T-helper 22 cell (primary cell): Measurements from ENCODE around the gene UHRF1.
A peak's percentile ranks its signal among the peaks of the same experiment; 100 is the strongest.
"Not testable (repeated sequence)": the region's sequence is repeated elsewhere in the genome, so short reads cannot be mapped to it uniquely, and the experiment has no call there.

Source experiments
- DNase-seq: peaks from one replicate; pipeline ENCODE4 v3.0.0-alpha.2; 2020; ENCODE audit warnings: low read depth

The UHRF1 gene

DNA sequence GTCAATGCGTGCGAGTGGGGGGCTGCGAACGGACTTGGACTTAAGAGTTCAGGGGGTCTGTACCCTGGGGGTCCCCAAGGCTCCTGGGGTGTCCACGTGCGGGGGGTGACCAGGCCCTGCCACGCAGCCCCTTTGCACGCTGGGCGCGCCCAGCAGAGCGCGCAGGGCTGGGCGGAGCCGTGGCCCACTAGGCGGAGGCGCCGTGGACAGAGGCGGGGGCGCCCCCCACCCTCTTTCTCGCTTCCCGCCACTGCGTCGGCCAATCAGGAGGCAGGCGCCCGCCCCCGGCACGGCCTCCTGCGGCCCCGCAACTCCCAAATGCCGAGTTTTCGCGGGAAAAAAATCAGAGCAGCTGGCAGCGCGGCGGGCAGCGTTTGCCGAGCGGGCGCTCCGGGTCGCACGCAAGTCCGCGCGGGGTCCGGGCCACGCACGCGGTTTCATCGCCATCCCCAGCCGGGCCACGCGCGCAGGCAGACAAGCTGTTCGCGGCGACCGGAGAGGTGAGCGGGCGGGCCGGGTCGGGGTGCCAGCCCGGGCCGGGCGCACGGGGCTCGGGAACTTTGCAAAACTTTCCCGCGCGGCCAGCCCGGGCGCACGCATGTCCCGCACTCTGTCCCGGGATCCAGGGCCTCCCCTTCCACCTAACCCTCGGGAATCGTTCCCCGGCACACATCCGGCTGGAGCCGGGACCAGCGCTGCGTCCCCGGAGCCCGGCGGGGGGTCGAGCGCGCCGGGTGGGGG is at the start of gene UHRF1:
TSS of gene UHRF1 (plus strand) at position 346 of the 741 bp plus-strand sequence. CDS start 1,385 bp downstream, outside the sequence.
- DNase-seq = no peak

GRCh38 chr19:4859697-4860096 is 49.6 kb upstream of the UHRF1 start:
- DNase-seq = no peak

DNA sequence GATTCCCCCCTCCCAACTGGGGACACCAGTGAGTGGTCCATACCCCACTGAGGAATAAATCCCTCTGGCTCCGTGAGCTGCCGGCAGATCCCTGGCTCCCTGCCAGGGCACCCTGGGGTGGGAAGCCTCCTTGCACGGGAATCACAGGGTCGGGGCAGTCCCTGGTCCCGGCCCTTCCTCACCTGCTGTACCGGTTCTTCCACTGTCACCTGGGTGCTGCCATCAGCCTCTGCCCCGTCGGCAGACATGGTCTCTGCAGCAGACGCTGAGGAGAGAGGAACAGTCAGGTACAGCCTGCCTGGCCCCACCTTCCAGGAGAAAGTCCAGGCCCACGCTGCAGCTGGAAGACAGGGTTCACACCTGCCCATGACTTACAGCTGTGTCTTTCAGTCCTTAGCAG is 48.2 kb upstream of the UHRF1 start:
- DNase-seq = no peak

DNA sequence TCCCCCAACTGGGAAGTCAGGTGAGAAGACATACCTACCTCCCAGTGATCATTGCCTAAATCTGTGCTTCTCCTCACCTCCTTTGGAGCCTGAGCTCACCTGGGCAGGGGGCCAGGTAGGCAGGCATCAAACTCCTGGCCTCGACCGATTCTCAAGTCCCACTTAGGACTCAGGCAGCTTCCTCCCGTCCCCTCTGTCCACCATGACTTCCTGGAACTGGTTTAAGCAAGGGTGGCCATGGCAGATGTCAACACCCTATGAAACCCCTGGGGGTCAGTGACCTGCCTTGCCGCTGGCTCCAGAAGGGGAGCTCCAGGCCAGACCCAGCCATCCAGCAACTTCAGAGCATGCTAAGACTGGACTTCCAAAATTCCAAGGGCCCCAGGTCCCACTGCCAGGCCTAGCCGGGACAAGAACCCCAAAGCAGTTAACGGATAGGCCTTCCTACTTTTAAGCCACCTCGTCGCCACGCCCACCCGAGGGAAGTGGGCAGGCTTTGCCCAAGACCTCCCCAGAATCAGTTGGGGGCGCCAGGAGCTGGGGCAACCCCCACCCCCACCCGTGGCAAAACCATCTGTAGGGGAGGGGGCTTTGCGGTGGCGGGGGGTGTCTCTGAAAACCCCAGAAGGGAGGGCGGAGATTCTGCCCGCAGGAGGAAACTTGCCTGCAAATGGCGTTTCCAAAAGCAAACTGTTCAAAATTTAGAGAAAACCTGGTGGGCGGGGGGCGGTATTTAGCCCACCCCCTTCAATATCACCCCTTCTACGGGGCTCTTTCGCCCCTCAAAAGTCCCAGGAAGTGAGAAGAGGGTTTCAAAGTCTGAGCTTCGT is 42.5 kb upstream of the UHRF1 start:
- DNase-seq = peak; percentile 46

- peak; percentile 81 for DNase-seq
These were observed 41.6 kb upstream of the UHRF1 start, which contains the start of gene PLIN3 for GRCh38 chr19:4867534-4868285. Gene PLIN3, minus strand, starts transcription at chr19:4867667. Its CDS starts 6,273 bp downstream, at chr19:4861394.

DNA sequence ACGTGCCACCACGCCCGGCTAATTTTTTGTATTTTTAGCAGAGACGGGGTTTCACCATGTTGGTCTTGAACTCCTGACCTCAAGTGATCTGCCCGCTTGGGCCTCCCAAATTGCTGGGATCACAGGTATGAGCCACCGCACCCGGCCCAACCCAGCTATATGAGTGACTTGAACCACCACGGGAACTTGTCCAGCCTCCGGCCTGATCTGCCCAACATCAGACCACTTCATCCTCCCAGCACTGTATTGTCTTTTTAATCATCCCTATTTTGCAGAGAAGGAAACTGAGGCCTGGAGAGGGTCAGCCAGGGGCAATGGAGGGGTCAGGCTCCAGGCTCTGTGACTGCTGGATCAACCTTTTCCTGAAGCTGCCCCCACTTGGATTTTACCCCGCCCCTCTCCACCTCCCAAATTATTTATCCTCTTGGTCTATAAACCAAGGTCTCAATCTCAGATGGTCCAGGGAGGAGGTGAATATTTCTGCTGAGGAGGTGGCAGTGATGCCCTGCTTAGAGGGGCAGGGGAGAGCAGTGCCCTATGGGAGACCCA is 40.9 kb upstream of the UHRF1 start:
- DNase-seq = no peak

DNA sequence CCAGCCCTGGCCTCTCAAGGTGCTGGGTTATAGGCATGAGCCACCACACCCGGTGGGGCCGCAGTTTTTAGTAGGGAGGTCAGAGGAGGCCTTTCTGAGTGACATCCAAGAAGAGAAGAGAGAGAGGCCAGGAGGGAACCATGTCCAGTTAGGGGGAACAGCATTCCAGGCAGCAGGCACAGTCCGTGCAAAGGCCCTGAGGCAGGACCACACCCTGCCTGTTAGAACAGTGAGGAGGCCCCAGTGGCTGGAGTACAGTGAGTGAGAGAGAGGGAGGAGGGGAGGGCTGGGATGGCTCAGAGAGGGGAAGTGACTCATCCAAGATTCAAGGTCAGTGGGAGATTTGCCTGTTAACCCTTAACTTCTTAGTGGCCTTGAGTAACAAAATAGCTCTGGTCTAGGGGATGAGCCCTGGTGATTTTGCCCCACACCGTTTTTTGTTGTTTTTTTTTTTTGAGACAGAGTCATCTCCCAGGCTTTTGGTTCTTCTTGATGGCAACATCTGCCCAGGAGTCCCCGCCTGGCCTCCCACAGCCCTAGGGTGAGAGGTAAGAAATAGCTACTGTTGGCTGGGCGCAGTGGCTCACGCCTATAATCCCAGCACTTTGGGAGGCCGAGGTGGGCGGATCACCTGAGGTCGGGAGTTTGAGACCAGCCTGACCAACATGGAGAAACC is 39.1 kb upstream of the UHRF1 start:
- no peak for DNase-seq

- no peak for DNase-seq
These were observed 37.6 kb upstream of the UHRF1 start for GRCh38 chr19:4871711-4872110.

- no peak for DNase-seq
These were observed 35.4 kb upstream of the UHRF1 start for GRCh38 chr19:4873930-4874329.

DNA sequence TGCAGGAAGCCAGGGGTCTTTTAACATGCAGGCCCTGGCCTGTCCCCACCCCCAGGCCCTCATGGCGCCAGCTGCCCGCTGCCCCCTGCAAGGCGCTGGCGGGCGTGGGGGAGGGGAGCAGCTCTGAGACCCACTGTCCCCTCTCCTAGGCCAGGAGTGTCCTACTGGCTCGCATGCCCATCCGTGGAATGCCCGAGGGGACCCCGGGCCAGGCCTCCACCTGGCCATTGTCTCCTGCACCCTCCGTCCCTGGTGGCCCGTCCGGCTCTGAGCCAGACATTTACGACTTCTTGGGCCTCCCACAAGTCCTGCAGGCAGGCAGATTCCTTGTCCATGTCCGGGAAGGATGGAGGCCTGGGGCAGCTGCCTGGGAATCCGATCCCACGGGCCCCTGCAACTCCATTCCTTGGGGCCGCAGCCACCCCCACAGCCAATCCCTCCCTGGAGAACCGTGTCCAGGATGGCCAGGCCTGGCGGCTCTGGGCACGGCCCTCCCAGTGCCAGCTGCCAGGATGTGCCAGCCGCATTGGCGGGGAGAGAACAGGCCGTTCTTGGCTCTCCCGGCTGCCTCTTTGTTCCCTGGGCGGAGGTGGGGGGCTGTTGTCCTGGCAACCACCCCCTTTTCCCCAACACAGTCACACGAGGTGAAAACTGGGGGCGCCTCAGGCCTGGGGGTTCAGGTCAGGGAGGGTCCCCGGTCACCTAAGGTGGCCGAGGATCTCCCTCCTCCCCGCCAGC is 31.4 kb upstream of the UHRF1 start:
- DNase-seq = no peak

- no peak for DNase-seq
These were observed 30.8 kb upstream of the UHRF1 start for GRCh38 chr19:4878491-4878968.

- no peak for DNase-seq
These were observed 30.3 kb upstream of the UHRF1 start for GRCh38 chr19:4879041-4879440.

- DNase-seq = not testable (repeated sequence)
These were observed 26.4 kb upstream of the UHRF1 start for GRCh38 chr19:4882874-4883273.

- DNase-seq = not testable (repeated sequence)
These were observed 24.3 kb upstream of the UHRF1 start for GRCh38 chr19:4884993-4885392.

- DNase-seq = not testable (repeated sequence)
These were observed 21.5 kb upstream of the UHRF1 start for GRCh38 chr19:4887803-4888202.

DNA sequence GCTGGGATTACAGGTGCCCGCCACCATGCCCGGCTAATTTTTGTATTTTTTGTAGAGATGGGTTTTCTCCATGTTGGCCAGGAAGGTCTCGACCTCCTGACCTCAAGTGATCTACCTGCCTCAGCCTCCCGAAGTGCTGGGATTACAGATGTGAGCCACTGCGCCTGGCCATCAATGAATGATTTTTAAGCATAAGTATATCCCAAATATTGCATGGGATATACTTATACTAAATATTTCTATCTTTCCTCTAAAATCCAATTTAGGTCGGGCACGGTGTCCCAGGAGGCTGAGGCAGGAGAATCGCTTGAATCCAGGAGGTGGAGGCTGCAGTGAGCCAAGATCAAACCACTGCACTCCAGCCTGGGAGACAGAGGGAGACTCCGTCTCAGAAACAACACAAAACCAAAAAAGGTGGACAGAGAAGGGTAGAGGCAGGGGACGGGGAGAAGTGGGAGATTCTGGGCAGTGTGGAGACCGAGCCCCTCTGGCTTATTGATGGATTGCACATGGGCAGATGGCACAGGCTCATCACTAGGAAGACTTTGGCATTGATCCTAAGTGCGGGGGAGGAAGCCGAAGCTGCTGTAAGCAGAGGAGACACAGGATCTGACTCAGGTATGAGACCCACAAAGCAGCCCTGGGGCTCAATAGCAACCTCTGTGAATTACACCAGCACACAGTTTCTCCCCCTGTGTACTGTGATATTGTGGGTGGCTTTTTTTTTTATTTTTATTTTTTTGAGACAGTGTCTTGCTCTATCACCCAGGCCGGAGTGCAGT is 20.1 kb upstream of the UHRF1 start:
- no peak for DNase-seq

- DNase-seq = no peak
These were observed 18.2 kb upstream of the UHRF1 start for GRCh38 chr19:4891066-4891465.

DNA sequence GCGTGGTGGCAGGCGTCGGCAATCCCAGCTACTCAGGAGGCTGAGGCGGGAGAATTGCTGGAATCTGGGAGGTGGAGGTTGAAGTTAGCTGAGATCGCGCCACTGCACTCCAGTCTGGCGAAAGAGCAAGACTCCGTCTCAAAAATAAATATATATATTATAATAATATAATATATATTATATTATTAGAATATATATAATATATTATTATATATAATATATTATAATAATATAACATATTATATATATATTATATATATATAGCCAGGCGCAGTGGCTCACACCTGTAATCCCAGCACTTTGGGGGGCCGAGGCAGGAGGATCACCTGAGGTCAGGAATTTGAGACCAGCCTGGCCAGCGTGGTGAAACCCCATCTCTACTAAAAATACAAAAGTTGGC is 16.3 kb upstream of the UHRF1 start:
- not testable (repeated sequence) for DNase-seq

GRCh38 chr19:4896372-4896771 is 12.9 kb upstream of the UHRF1 start:
- DNase-seq = no peak

DNA sequence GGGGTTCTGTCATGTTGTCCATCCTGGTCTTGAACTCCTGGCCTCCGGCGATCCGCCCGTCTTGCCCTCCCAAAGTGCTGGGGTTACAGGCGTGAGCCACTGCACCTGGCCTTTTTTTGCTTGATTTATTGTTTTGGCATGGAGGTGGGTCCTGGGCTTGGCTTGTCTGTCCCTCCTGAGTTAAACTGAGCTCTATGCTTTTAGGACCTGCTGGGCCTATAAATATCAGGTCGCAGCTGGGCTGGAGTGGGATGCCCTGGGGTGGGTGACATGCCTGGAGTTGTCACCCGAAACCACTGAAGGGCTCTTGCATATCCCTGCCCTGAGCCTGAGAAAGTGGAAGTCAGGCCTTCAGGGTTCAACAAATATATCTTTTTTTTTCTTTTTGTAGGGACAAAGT is 12.2 kb upstream of the UHRF1 start:
- DNase-seq = no peak
